ENCODE data around the gene CHADL. TPM values are rescaled to one million over a fixed set of nuclear protein-coding genes. Genes with fewer than 3 reads are reported as not detected.
"Not testable (repeated sequence)": the region's sequence is repeated elsewhere in the genome, so short reads cannot be mapped to it uniquely, and the experiment has no call there.

Gene CHADL
- total and polyA plus RNA-seq, 5 experiments from 2014 or later, result 0.49 to 1.7 (median 0.85) TPM

GRCh38 chr22:41271787-41272186, 31.1 kb upstream of the CHADL start:
- H3K4me3 Mint-ChIP-seq, result no peak overlapping the region
- H3K27ac Mint-ChIP-seq, result peak overlapping the region in 1 of 10 donors; percentile 45
- H3K27me3 Mint-ChIP-seq, result no peaks in the 10 kb centered on the region
- H3K4me1 Mint-ChIP-seq, result peaks cover 0 to 8% (median under 1%) of the 10 kb centered on the region in 4 donors
- POLR2A ChIA-PET, result interaction anchor here (1.9 kb wide), 1 partner anchor 15 kb away, joined by 5 read pairs; the partner anchor contains the start of gene RANGAP1
- no peak for ATAC-seq
- no peaks in the 10 kb centered on the region for H3K9me3 Mint-ChIP-seq
- no peak for DNase-seq
- H3K36me3 Mint-ChIP-seq, result peaks cover 0 to 88% (median 10%) of the 10 kb centered on the region in 3 donors

- Mint-ChIP-seq H3K4me3 (no peak overlapping the region), H3K36me3 (peaks cover 0 to 83% (median 6%) of the 10 kb centered on the region in 3 donors), H3K4me1 (peaks cover 0 to 6% (median 4%) of the 10 kb centered on the region in 4 donors), H3K27me3 (no peaks in the 10 kb centered on the region), H3K9me3 (no peaks in the 10 kb centered on the region), H3K27ac (peak overlapping the region in 1 of 10 donors; percentile 15)
- POLR2A ChIA-PET, result no interaction called here
- DNase-seq (no peak), ATAC-seq (no peak)
Observed at GRCh38 chr22:41267958-41268357, 27.2 kb upstream of the CHADL start.

- H3K4me1 Mint-ChIP-seq, result peaks cover 0 to 6% (median 5%) of the 10 kb centered on the region in 4 donors
- POLR2A ChIA-PET, result no interaction called here
- no peak for ATAC-seq
- H3K4me3 Mint-ChIP-seq, result no peak overlapping the region
- DNase-seq, result no peak
- H3K27ac Mint-ChIP-seq, result peak overlapping the region in 1 of 10 donors; percentile 80
- H3K9me3 Mint-ChIP-seq, result no peaks in the 10 kb centered on the region
- H3K27me3 Mint-ChIP-seq, result no peaks in the 10 kb centered on the region
- peaks cover 0 to 84% (median 8%) of the 10 kb centered on the region in 3 donors for H3K36me3 Mint-ChIP-seq
Observed at GRCh38 chr22:41264408-41264941, 23.7 kb upstream of the CHADL start.

GRCh38 chr22:41263704-41264103, 23.0 kb upstream of the CHADL start:
- H3K9me3 Mint-ChIP-seq, result no peaks in the 10 kb centered on the region
- H3K36me3 Mint-ChIP-seq, result peaks cover 0 to 86% (median 10%) of the 10 kb centered on the region in 3 donors
- no peak for ATAC-seq
- peaks cover 0 to 6% (median 4%) of the 10 kb centered on the region in 4 donors for H3K4me1 Mint-ChIP-seq
- no peak for DNase-seq
- H3K27ac Mint-ChIP-seq, result no peak overlapping the region
- H3K27me3 Mint-ChIP-seq, result no peaks in the 10 kb centered on the region
- POLR2A ChIA-PET, result interaction anchor here (0.7 kb wide), 1 partner anchor 14 kb away, joined by 3 read pairs; no protein-coding TSS in a partner anchor
- H3K4me3 Mint-ChIP-seq, result peak overlapping the region in 1 of 10 donors; percentile 3

- ATAC-seq (no peak), DNase-seq (no peak)
- Mint-ChIP-seq H3K4me3 (no peak overlapping the region), H3K36me3 (peaks cover 0 to 82% (median 12%) of the 10 kb centered on the region in 3 donors), H3K27me3 (no peaks in the 10 kb centered on the region), H3K27ac (peak overlapping the region in 2 of 10 donors; percentile 57 to 61), H3K9me3 (no peaks in the 10 kb centered on the region), H3K4me1 (peaks cover 0 to 6% (median 4%) of the 10 kb centered on the region in 4 donors)
- POLR2A ChIA-PET, result interaction anchor here (0.6 kb wide), 1 partner anchor 1162 kb away, joined by 3 read pairs; no protein-coding TSS in a partner anchor
Observed at GRCh38 chr22:41262250-41262765, 21.6 kb upstream of the CHADL start.

GRCh38 chr22:41261541-41262249, 21.0 kb upstream of the CHADL start:
- no peaks in the 10 kb centered on the region for H3K27me3 Mint-ChIP-seq
- POLR2A ChIA-PET, result interaction anchor here (0.6 kb wide), 1 partner anchor 1163 kb away, joined by 3 read pairs; no protein-coding TSS in a partner anchor
- H3K36me3 Mint-ChIP-seq, result peaks cover 0 to 82% (median 13%) of the 10 kb centered on the region in 3 donors
- H3K4me1 Mint-ChIP-seq, result peaks cover 0 to 6% (median 4%) of the 10 kb centered on the region in 4 donors
- DNase-seq (no peak), ATAC-seq (no peak)
- H3K9me3 Mint-ChIP-seq, result no peaks in the 10 kb centered on the region
- no peak overlapping the region for H3K4me3 Mint-ChIP-seq
- peak overlapping the region in 2 of 10 donors; percentile 57 to 61 for H3K27ac Mint-ChIP-seq

GRCh38 chr22:41260871-41261270, 20.1 kb upstream of the CHADL start:
- peaks cover 0 to 82% (median 11%) of the 10 kb centered on the region in 3 donors for H3K36me3 Mint-ChIP-seq
- POLR2A ChIA-PET, result no interaction called here

GRCh38 chr22:41259756-41260155, 19.0 kb upstream of the CHADL start:
- not testable (repeated sequence) for H3K4me1 Mint-ChIP-seq

More at GRCh38 chr22:41260871-41261270, 20.1 kb upstream of the CHADL start:
- no peak overlapping the region for H3K4me3 Mint-ChIP-seq
- H3K4me1 Mint-ChIP-seq, result peaks cover 0 to 6% (median 4%) of the 10 kb centered on the region in 4 donors
- H3K9me3 Mint-ChIP-seq, result no peaks in the 10 kb centered on the region
- ATAC-seq, result no peak
- H3K27ac Mint-ChIP-seq, result peak overlapping the region in 1 of 10 donors; percentile 15
- no peak for DNase-seq
- no peaks in the 10 kb centered on the region for H3K27me3 Mint-ChIP-seq

GRCh38 chr22:41257696-41258095, 17.0 kb upstream of the CHADL start:
- no peak overlapping the region for H3K4me3 Mint-ChIP-seq
- H3K27ac Mint-ChIP-seq, result no peak overlapping the region
- no peaks in the 10 kb centered on the region for H3K27me3 Mint-ChIP-seq
- DNase-seq (no peak), ATAC-seq (no peak)
- H3K36me3 Mint-ChIP-seq, result peaks cover 0 to 89% (median 12%) of the 10 kb centered on the region in 3 donors
- peaks cover 0 to 4% (median 0%) of the 10 kb centered on the region in 4 donors for H3K4me1 Mint-ChIP-seq
- H3K9me3 Mint-ChIP-seq, result no peaks in the 10 kb centered on the region
- POLR2A ChIA-PET, result interaction anchor here (1.4 kb wide), 1 partner anchor 21 kb away, joined by 5 read pairs; no protein-coding TSS in a partner anchor

More at GRCh38 chr22:41259756-41260155, 19.0 kb upstream of the CHADL start:
- not testable (repeated sequence) for H3K4me3 Mint-ChIP-seq, H3K27ac Mint-ChIP-seq, H3K9me3 Mint-ChIP-seq, DNase-seq, ATAC-seq, H3K27me3 Mint-ChIP-seq
- H3K36me3 Mint-ChIP-seq, result peaks cover 0 to 87% (median 13%) of the 10 kb centered on the region in 3 donors
- POLR2A ChIA-PET, result interaction anchor here (0.6 kb wide), 1 partner anchor 16 kb away, joined by 7 read pairs; no protein-coding TSS in a partner anchor

- ATAC-seq (no peak), DNase-seq (no peak)
- Mint-ChIP-seq H3K27ac (peak overlapping the region in 5 of 10 donors; percentile 20 to 67 (median 53)), H3K27me3 (no peaks in the 10 kb centered on the region), H3K4me3 (no peak overlapping the region), H3K36me3 (peaks cover 0 to 88% (median 12%) of the 10 kb centered on the region in 3 donors), H3K4me1 (peaks cover 0 to 2% (median 0%) of the 10 kb centered on the region in 4 donors), H3K9me3 (no peaks in the 10 kb centered on the region)
- POLR2A ChIA-PET, result interaction anchor here (1.4 kb wide), 1 partner anchor 19 kb away, joined by 5 read pairs; no protein-coding TSS in a partner anchor
Observed at GRCh38 chr22:41256254-41257253, 15.8 kb upstream of the CHADL start.

GRCh38 chr22:41254230-41254629, 13.5 kb upstream of the CHADL start:
- POLR2A ChIA-PET, result interaction anchor here (0.7 kb wide), 1 partner anchor 166 kb away, joined by 5 read pairs; no protein-coding TSS in a partner anchor
- H3K4me1 Mint-ChIP-seq, result peaks cover 0 to 2% (median 0%) of the 10 kb centered on the region in 4 donors
- DNase-seq (no peak), ATAC-seq (no peak)
- no peaks in the 10 kb centered on the region for H3K27me3 Mint-ChIP-seq
- peaks cover 0 to 89% (median 14%) of the 10 kb centered on the region in 3 donors for H3K36me3 Mint-ChIP-seq
- H3K27ac Mint-ChIP-seq, result peak overlapping the region in 3 of 10 donors; percentile 20 to 62 (median 44)
- H3K9me3 Mint-ChIP-seq, result no peaks in the 10 kb centered on the region
- H3K4me3 Mint-ChIP-seq, result no peak overlapping the region

GRCh38 chr22:41252365-41252764, 11.6 kb upstream of the CHADL start:
- Mint-ChIP-seq H3K27ac (no peak overlapping the region), H3K9me3 (no peaks in the 10 kb centered on the region), H3K4me1 (no peaks in the 10 kb centered on the region), H3K36me3 (peaks cover 0 to 89% (median 14%) of the 10 kb centered on the region in 3 donors), H3K27me3 (no peaks in the 10 kb centered on the region), H3K4me3 (no peak overlapping the region)
- no peak for DNase-seq
- ATAC-seq, result no peak
- POLR2A ChIA-PET, result no interaction called here

All from naive thymus-derived CD8-positive, alpha-beta T cell (primary cell).